A549 (cell line): ENCODE measurements around the gene COG2. TPM values are rescaled to one million over a fixed set of nuclear protein-coding genes. Genes with fewer than 3 reads are reported as not detected.

Experiments
- polyA plus RNA-seq, 4 experiments: library from polyadenylated mRNA; depleted of rRNA in 3 of 4; stranded (reverse); fragments of >200 nt; fragmentation: RNase III in 1 of 4; extraction: RNeasy Plus Mini Kit Qiagen cat#74134 plus additional on column Dnase treatment in 1 of 4; gene quantifications; 2 replicates in 3 of 4; 3 replicates in 1 of 4; pipeline ENCODE4 v1.2.3, GENCODE V29; 2011 to 2017

The COG2 gene
- polyA plus RNA-seq, 2 of the 4 experiments (the other 2 are of a cell fraction) = 23.0 to 34.2 TPM

Other genes with a start within 250 kb of the COG2 start
- 0.04 and 0.07 TPM in 2 replicates for gene PGBD5, start 216.1 kb upstream of the COG2 start, polyA plus RNA-seq (2011; rRNA removed)
- 0.24 to 0.66 TPM (median 0.47 TPM) in 3 replicates for gene PGBD5, start 216.1 kb upstream of the COG2 start, polyA plus RNA-seq (2017; fragmentation: RNase III; extraction: RNeasy Plus Mini Kit Qiagen cat#74134 plus additional on column Dnase treatment)
- 0.18 and 0.32 TPM in 2 replicates for gene AGT, start 71.6 kb downstream of the COG2 start, polyA plus RNA-seq (2011; rRNA removed)
- gene AGT, start 71.6 kb downstream of the COG2 start, polyA plus RNA-seq (2017; fragmentation: RNase III; extraction: RNeasy Plus Mini Kit Qiagen cat#74134 plus additional on column Dnase treatment) = 0.06 TPM in 1 of 3 replicates, not detected in the others
- not detected in 2 replicates for gene CAPN9, start 104.9 kb downstream of the COG2 start, polyA plus RNA-seq (2011; rRNA removed)
- not detected in 3 replicates for gene CAPN9, start 104.9 kb downstream of the COG2 start, polyA plus RNA-seq (2017; fragmentation: RNase III; extraction: RNeasy Plus Mini Kit Qiagen cat#74134 plus additional on column Dnase treatment)
- gene C1orf198, start 226.0 kb downstream of the COG2 start, polyA plus RNA-seq (2011; rRNA removed) = 15.8 and 20.4 TPM in 2 replicates
- 10.9 to 12.0 TPM (median 11.1 TPM) in 3 replicates for gene C1orf198, start 226.0 kb downstream of the COG2 start, polyA plus RNA-seq (2017; fragmentation: RNase III; extraction: RNeasy Plus Mini Kit Qiagen cat#74134 plus additional on column Dnase treatment)